ENCODE results near the gene CRHR1.

GRCh38 chr17:45837187-45837586 lies 53.1 kb downstream of the CRHR1 start:
- TF ChIP-seq POLR2AphosphoS5 (IDR thresholded peaks at IDR 0.05; ENCODE audit: low read depth, low read length), result no peak
- no peak for TF ChIP-seq REST (IDR thresholded peaks at IDR 0.05; ENCODE audit: insufficient read depth in 1 of 2, low read depth in 2 of 2, low read length in 2 of 2)

Data from PFSK-1 (cell line).